Pancreas (tissue), 10 donors: ENCODE results near the gene TULP4. TPM values are rescaled to one million over a fixed set of nuclear protein-coding genes. Genes with fewer than 3 reads are reported as not detected.

Experiments
- ATAC-seq, 4 donors: fragments of 200-7000 bp; cut with Tn5 transposase; one replicate each; pipeline versions ENCODE4 v1.8.0 to v1.9.1; 2020; ENCODE audit warnings: mild to moderate bottlenecking in 4 of 4, moderate library complexity in 4 of 4
- DNase-seq, 6 donors: peaks; one replicate each; pipeline ENCODE4 v3.0.0-alpha.2; 2020
- FAIRE-seq: peaks from 2 replicates; lab custom pipeline; 2012; peaks lifted over from hg19 to GRCh38; lab: Jason Lieb, UNC
- H3K27ac ChIP-seq, 4 donors: fragments of 200-600 bp; sonication (generic); 1 replicate in 3 of 4; 2 replicates in 1 of 4; pipeline versions ENCODE4 v1.5.0 to v1.8.0; 2020
- H3K27me3 ChIP-seq, 4 donors: fragments of 200-600 bp; one replicate each; pipeline ENCODE4 v1.8.0; 2021
- H3K36me3 ChIP-seq, 3 donors: fragments of 200-600 bp; sonication (generic) in 1 of 3; one replicate each; pipeline versions ENCODE4 v1.5.0 to v1.8.0; 2020 to 2021
- H3K4me1 ChIP-seq, 3 donors: fragments of 200-600 bp; one replicate each; pipeline ENCODE4 v1.8.0; 2021
- H3K4me3 ChIP-seq, 4 donors: fragments of 200-600 bp; sonication (generic) in 2 of 4; one replicate each; pipeline versions ENCODE4 v1.5.0 to v1.8.0; 2020 to 2021
- H3K9me3 ChIP-seq, 4 donors: fragments of 200-600 bp; one replicate each; pipeline ENCODE4 v1.8.0; 2021
- CTCF ChIP-seq, 4 donors: fragments of 200-600 bp; sonication (generic) in 3 of 4; IDR thresholded peaks; one replicate each; pipeline versions ENCODE4 v1.5.0 to v1.8.0; 2021; ENCODE audit warnings: antibody characterized with exemption in 4 of 4
- WGBS, 2 donors: extraction: QIAGEN DNeasy Blood & Tissue Kit; methylation state at CpG; one replicate each; pipeline ENCODE4 v1.1.7; 2013; 5-methylcytosine and 5-hydroxymethylcytosine counted together
- intact Hi-C, 3 donors: fragments of 100-400 bp; cut with DNase I; formaldehyde crosslinking; loops; one replicate each; pipeline versions ENCODE4 v1.11.1 to v1.14.2; 2022
- polyA plus RNA-seq, 2 donors: library from polyadenylated mRNA; stranded (reverse); fragments of 200-250 nt; gene quantifications; one replicate each; pipeline ENCODE4 v1.2.3, GENCODE V29; 2013
- total RNA-seq, 6 donors: library from RNA; stranded (reverse); fragmentation: NEBNext Ultra II Directional in 4 of 6; extraction: Animal tissue kit (Norgen Biotek cat#: 25700) in 4 of 6; gene quantifications; one replicate each; pipeline versions ENCODE4 v1.2.1 to v1.2.4, GENCODE V29; 2021 to 2023
- donor health status: healthy with polysubstance abuse.
- donor health status: DM: no; HTN: no; CAD: no; lungs with moderate emphysema.
- donor health status: DM: no; HTN: no; CAD: no.
- donor health status: control.
- donor health status: control.
- donor health status: Bipolar disorder and iron deficiency.
- donor health status: DM: yes; HTN: yes; CAD: no.
- donor health status: DM: no; HTN: no; CAD: no.
- donor health status: DM: no; HTN: no; CAD: no.
- donor health status: DM: yes; HTN: yes; CAD: no.

The TULP4 gene
- total and polyA plus RNA-seq, 8 donors, result 3.1 to 88.8 (median 48.0) TPM

GRCh38 chr6:158321960-158322359 is 9.7 kb downstream of the TULP4 start:
- no peak for TF ChIP-seq CTCF (IDR thresholded peaks at IDR 0.05)
- FAIRE-seq (no peak), ATAC-seq (peak in 3 of 4 donors; percentile 32 to 53 (median 52)), DNase-seq (no peak)
- Histone ChIP-seq H3K9me3 (no peaks in the 10 kb centered on the region), H3K36me3 (no peaks in the 10 kb centered on the region), H3K4me3 (no peak overlapping the region), H3K27me3 (no peaks in the 10 kb centered on the region), H3K4me1 (peaks cover 10 to 26% (median 23%) of the 10 kb centered on the region in 3 donors), H3K27ac (peak overlapping the region in 2 of 4 donors; percentile 31 to 57)
- intact Hi-C loops, result no loop called here

GRCh38 chr6:158322400-158322723 is 10.1 kb downstream of the TULP4 start:
- FAIRE-seq (no peak), DNase-seq (no peak), ATAC-seq (peak in 2 of 4 donors; percentile 6 to 24)
- H3K9me3 ChIP-seq, result no peaks in the 10 kb centered on the region
- no peaks in the 10 kb centered on the region for H3K27me3 ChIP-seq
- H3K36me3 ChIP-seq, result no peaks in the 10 kb centered on the region
- H3K27ac ChIP-seq, result peak overlapping the region in 2 of 4 donors; percentile 31 to 57
- no peak overlapping the region for H3K4me3 ChIP-seq
- H3K4me1 ChIP-seq, result peaks cover 10 to 26% (median 23%) of the 10 kb centered on the region in 3 donors
- intact Hi-C loops, result no loop called here
- no peak for TF ChIP-seq CTCF (IDR thresholded peaks at IDR 0.05)

- 44 to 52% methylated on average over 11 of the region's 11 CpGs for WGBS, 2 donors
- FAIRE-seq, result no peak
Observed at GRCh38 chr6:158322724-158323560, 10.7 kb downstream of the TULP4 start.

GRCh38 chr6:158323561-158323958 is 11.3 kb downstream of the TULP4 start:
- no peak for FAIRE-seq
- ATAC-seq, result no peak
- 71 to 78% methylated on average over 2 of the region's 2 CpGs for WGBS, 2 donors
- no peak overlapping the region for H3K4me3 ChIP-seq
- intact Hi-C loops, result no loop called here
- peak overlapping the region in 2 of 4 donors; percentile 57 to 58 for H3K27ac ChIP-seq
- H3K4me1 ChIP-seq, result peaks cover 15 to 30% (median 28%) of the 10 kb centered on the region in 3 donors
- no peaks in the 10 kb centered on the region for H3K27me3 ChIP-seq
- TF ChIP-seq CTCF (IDR thresholded peaks at IDR 0.05), result no peak
- H3K9me3 ChIP-seq, result no peaks in the 10 kb centered on the region
- no peak for DNase-seq
- no peaks in the 10 kb centered on the region for H3K36me3 ChIP-seq

More at GRCh38 chr6:158322724-158323560, 10.7 kb downstream of the TULP4 start:
- Histone ChIP-seq H3K4me1 (peaks cover 10 to 26% (median 23%) of the 10 kb centered on the region in 3 donors), H3K36me3 (no peaks in the 10 kb centered on the region), H3K9me3 (no peaks in the 10 kb centered on the region), H3K27ac (peak overlapping the region in 2 of 4 donors; percentile 57 to 58), H3K4me3 (no peak overlapping the region), H3K27me3 (no peaks in the 10 kb centered on the region)
- no peak for TF ChIP-seq CTCF (IDR thresholded peaks at IDR 0.05)
- ATAC-seq, result peak; percentile 80 to 89 (median 86)
- intact Hi-C loops, result no loop called here
- DNase-seq, result no peak

- TF ChIP-seq CTCF (IDR thresholded peaks at IDR 0.05), result no peak
- intact Hi-C loops, result no loop called here
- FAIRE-seq, result no peak
Observed at GRCh38 chr6:158324136-158324535, 11.9 kb downstream of the TULP4 start.

More at GRCh38 chr6:158324136-158324535, 11.9 kb downstream of the TULP4 start:
- H3K4me3 ChIP-seq, result no peak overlapping the region
- ATAC-seq (no peak), DNase-seq (no peak)
- no peaks in the 10 kb centered on the region for H3K9me3 ChIP-seq
- H3K4me1 ChIP-seq, result peaks cover 15 to 35% (median 33%) of the 10 kb centered on the region in 3 donors
- WGBS, 2 donors, result 87 to 94% methylated on average over 5 of the region's 5 CpGs
- H3K27ac ChIP-seq, result no peak overlapping the region
- no peaks in the 10 kb centered on the region for H3K36me3 ChIP-seq
- no peaks in the 10 kb centered on the region for H3K27me3 ChIP-seq
